ENCODE data around the gene RASSF1. TPM values are rescaled to one million over a fixed set of nuclear protein-coding genes. Genes with fewer than 3 reads are reported as not detected.

RASSF1 gene
- total RNA-seq, 1 experiment from 2014 or later = 15.8 TPM

- Histone ChIP-seq H2AFZ (ENCODE audit: low read length) (no peak overlapping the region), H3K79me1 (ENCODE audit: insufficient read depth, low read depth, low read length, poor library complexity, severe bottlenecking) (no peaks in the 10 kb centered on the region), H3K23ac (ENCODE audit: insufficient read length, low read depth, low read length) (no peak overlapping the region), H2BK120ac (ENCODE audit: low read depth, low read length, poor library complexity, severe bottlenecking) (no peak overlapping the region), H3K27me3 (ENCODE audit: insufficient read depth, low read length) (peaks cover 13% of the 10 kb centered on the region; the same call in 1 of the 2 replicates), H3K27ac (ENCODE audit: insufficient read length, low read depth, low read length) (no peak overlapping the region), H3K4me2 (ENCODE audit: insufficient read depth, insufficient read length, low read length) (peak overlapping the region; percentile 69), H3K4ac (ENCODE audit: low read depth, low read length) (no peak overlapping the region), H3K79me2 (ENCODE audit: insufficient read depth, low read length) (peaks cover 5% of the 10 kb centered on the region; the same call in 1 of the 2 replicates), H2BK12ac (ENCODE audit: insufficient read length, low read depth, low read length) (no peak overlapping the region), H3K23me2 (ENCODE audit: insufficient read length, low read depth, low read length, poor library complexity, severe bottlenecking) (peaks cover 24% of the 10 kb centered on the region), H3T11ph (ENCODE audit: low read length) (no peak overlapping the region), H4K8ac (replicated peaks; ENCODE audit: insufficient read length, low read depth, low read length) (no peak overlapping the region), H3K9me3 (ENCODE audit: control insufficient read depth, low read depth, low read length) (no peaks in the 10 kb centered on the region), H2BK15ac (ENCODE audit: low read depth, low read length) (no peak overlapping the region), H3K4me1 (ENCODE audit: insufficient read depth, low read length) (no peaks in the 10 kb centered on the region; the same call in 1 of the 2 replicates), H3K56ac (ENCODE audit: insufficient read length, low read depth, low read length) (no peak overlapping the region), H3K14ac (ENCODE audit: insufficient read depth, low read length) (peak overlapping the region; percentile 88), H3K9ac (ENCODE audit: extremely low read depth, insufficient read length, low read length) (peak overlapping the region; percentile 54), H4K20me1 (ENCODE audit: control insufficient read depth, insufficient read depth, insufficient read length) (no peaks in the 10 kb centered on the region), H4K5ac (ENCODE audit: insufficient read length, low read depth, low read length) (no peak overlapping the region), H2BK20ac (ENCODE audit: low read depth, low read length, poor library complexity, severe bottlenecking) (no peak overlapping the region), H4K91ac (ENCODE audit: insufficient read length, low read depth, low read length) (no peak overlapping the region), H2BK5ac (ENCODE audit: insufficient read length, low read length) (no peak overlapping the region), H3K18ac (ENCODE audit: insufficient read length, low read depth, low read length) (peak overlapping the region; percentile 44), H2AK5ac (ENCODE audit: insufficient read length, low read length) (no peak overlapping the region)
- TF ChIP-seq, protein P1, sequence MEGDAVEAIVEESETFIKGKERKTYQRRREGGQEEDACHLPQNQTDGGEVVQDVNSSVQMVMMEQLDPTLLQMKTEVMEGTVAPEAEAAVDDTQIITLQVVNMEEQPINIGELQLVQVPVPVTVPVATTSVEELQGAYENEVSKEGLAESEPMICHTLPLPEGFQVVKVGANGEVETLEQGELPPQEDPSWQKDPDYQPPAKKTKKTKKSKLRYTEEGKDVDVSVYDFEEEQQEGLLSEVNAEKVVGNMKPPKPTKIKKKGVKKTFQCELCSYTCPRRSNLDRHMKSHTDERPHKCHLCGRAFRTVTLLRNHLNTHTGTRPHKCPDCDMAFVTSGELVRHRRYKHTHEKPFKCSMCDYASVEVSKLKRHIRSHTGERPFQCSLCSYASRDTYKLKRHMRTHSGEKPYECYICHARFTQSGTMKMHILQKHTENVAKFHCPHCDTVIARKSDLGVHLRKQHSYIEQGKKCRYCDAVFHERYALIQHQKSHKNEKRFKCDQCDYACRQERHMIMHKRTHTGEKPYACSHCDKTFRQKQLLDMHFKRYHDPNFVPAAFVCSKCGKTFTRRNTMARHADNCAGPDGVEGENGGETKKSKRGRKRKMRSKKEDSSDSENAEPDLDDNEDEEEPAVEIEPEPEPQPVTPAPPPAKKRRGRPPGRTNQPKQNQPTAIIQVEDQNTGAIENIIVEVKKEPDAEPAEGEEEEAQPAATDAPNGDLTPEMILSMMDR (conservative IDR thresholded peaks at IDR 0.05) = no peak
- peaks cover 29 to 44% of the 10 kb centered on the region in 2 experiments for H3K4me1 Mint-ChIP-seq
- peak overlapping the region; percentile 97 to 99 (median 98) for H3K27ac Mint-ChIP-seq
- peaks cover 0 to 16% (median 15%) of the 10 kb centered on the region in 3 experiments; a peak in 6 of 7 replicates for H3K36me3 Mint-ChIP-seq (ENCODE audit: insufficient read depth in 1 of 3, low read depth in 3 of 3)
- H3K4me3 Mint-ChIP-seq = peak overlapping the region; percentile 87 to 92
- peak; percentile 99 for DNase-seq
- peaks cover 43% of the 10 kb centered on the region for H3K27me3 Mint-ChIP-seq (ENCODE audit: low read depth)
- no peaks in the 10 kb centered on the region; a peak in 1 of 5 replicates for H3K9me3 Mint-ChIP-seq
- WGBS (ENCODE audit: extremely low coverage, insufficient read length, low lambda C conversion rate) = no CpG with 5 or more reads among the region's 79 CpGs
These were observed 3.3 kb downstream of the RASSF1 start for GRCh38 chr3:50337175-50337861.
